ENCODE data around the gene NDUFA7.
"Not testable (repeated sequence)": the region's sequence is repeated elsewhere in the genome, so short reads cannot be mapped to it uniquely, and the experiment has no call there.

NDUFA7 gene

DNA sequence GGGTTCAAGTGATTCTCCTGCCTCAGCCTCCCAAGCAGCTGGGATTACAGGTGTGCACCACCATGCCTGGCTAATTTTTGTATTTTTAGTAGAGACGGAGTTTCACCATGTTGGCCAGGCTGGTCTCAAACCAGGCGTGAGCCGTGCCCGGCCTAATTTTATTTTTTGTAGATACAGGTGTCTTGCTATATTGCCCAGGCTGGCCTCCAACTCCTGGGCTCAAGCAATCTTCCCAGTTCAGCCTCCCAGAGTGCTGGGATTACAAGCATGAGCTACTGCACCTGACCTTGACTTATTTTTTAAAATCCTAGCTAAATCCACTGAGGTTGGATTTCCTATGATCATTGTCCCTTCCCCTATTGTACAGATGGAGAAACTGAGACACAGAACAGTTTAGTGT is 20.3 kb upstream of the NDUFA7 start:
- not testable (repeated sequence) for DNase-seq

- no peak for DNase-seq
These were observed 19.3 kb upstream of the NDUFA7 start for GRCh38 chr19:8340341-8341096.

DNA sequence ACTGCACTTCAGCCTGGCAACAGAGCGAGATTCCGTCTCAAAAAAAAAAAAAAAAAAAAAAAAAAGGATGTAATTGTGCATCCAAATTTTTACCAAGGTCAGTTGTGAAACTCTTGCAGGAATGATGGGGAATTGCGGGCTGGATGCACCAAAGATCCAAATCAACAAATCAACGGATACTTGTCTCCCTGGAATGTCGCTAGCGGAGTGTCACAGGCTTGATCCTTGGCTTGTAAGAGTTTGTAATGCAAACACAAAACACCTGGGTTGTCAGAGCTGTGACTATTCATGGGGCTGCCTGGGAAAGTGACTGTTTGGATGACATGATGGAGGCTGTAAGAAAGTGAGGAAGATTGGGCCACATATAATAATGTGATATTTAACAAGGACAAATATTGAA is 17.7 kb upstream of the NDUFA7 start:
- DNase-seq = no peak

DNA sequence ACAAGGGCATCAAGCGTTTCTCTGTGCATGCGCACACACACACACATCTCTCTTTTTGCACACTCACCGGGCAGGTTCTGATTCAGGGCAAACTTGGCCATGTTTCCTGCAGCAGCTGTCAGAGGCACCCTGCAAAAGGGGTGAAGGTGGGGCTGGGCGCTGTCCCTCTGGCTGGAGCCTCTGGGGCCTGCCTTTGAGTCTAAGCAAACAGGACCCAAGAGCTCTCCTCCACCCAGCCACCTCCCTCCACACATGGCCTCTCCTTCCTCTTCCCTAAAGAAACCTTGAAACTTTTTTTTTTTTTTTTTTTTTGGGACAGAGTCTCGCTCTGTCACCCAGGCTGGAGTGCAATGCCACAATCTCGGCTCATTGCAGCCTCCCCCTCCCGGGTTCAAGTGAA is 16.6 kb upstream of the NDUFA7 start:
- DNase-seq = no peak

DNA sequence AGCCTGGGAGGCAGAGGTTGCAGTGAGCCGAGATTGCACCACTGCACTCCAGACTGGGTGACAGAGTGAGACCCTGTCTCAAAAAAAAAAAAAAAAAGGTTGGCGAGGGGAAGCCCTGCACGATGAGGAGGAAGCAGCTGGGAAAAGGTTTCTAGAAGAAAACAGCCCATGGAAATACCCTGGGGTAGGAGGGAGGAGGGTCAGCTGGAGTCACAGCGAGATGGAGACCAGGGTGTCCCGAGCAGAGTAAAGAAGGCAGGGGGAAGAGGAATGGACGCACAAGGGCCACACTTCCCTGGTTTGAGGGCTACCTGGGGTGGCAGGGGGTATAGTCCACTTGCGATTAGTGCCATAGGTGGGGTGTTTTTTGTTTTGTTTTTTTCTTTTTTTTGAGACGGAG is 15.5 kb upstream of the NDUFA7 start:
- no peak for DNase-seq

DNA sequence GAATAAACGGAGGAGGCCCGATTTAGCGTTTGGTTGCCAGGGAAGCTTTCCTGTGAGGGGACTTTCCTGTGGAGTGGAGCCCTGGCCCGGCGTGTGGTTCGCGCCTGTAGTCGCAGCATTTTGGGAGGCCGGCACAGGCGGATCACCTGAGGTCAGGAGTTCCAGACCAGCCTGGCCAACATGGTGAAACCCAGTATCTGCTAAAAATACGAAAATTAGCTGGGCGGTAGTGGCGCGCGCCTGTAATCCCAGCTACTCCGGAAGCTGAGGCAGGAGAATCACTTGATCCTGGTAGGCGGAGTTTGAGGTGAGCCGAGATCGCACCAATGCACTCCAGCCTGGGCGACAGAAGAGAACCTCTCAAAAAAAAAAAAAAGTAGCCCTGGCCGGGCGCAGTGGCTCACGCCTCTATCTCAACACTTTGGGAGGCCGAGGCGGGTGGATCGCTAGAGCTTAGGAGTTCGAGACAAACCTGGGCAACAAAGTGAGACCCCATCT is 14.9 kb upstream of the NDUFA7 start:
- DNase-seq = no peak

GRCh38 chr19:8335343-8336071 is 14.3 kb upstream of the NDUFA7 start:
- DNase-seq = peak; percentile 53

DNA sequence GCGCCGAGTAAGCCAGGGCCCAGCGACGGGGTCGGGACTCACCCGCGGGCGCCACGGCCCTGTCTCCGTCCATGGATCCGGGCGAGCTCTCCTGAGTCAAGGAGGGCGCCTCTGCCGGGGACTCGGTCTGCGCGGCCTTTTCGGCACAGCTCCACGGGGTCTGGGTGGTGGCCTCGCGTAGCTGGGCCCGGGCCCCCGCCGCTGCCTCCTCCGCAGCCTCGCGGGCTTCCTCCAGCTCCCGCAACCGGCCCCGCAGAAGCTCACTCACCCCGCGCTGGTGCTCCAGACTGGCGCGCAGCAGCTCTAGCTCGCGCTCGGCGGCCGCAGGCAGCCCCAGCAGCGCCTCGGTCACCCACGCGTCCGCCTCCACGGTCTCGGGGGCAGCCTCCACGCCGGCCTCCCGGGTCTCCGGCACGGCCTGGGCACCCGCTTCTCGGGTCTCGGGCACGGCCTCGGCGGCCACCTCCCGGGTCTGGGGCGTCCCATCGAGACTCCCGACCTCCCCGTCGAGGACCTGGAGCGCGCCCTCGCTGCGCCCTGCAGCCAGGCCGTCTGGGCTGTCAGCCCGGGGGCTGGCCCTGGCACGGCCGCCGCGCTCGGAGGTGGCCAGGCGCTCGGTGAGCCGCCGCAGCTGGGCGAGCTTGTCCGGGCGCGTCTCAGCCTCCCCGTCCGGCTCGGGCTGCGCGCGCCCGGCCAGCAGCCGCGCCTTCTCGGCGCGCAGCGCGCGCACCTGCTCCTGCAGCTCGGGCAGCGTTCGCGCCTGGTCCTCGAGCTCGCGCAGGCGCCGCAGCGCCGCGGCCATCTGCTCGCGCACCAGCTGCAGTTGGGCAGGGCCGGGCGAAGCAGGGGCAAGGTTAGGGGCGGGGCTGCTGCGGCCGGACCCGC is 13.5 kb upstream of the NDUFA7 start:
- peak; percentile 96 for DNase-seq

DNA sequence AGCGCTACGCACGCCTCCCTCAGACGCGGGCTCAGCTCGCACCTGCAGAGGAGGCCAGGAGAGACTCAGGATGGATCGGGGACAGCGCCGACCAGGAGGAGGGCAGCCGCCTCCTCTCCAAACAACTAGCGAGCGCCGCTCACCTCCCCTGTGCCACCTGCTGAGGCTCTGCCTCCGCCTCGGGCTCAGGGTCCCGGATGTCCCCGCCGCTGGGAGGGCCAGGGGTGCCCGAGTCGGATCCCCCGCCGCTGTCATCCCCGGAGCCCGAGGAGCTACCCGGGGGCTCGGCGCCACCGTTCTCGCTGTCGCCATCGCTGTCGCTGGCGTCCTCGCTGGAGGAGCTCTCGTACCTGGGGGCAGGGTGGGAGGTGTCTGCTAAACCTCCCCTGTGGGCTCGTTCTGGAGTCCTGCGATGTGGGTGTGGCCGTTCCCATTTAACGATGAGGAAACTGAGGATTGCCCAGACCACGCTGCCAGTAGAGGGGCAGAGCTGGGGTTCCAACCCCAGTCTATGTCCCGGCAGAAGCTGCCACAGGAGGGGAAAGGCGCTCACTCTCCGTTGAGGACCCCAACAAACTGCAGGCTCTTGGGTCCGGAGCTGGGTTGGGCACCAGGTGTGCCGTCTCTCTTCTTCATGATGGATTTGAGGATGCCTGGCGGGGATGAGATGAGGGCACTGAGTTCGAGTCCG is 12.7 kb upstream of the NDUFA7 start:
- DNase-seq = no peak

DNA sequence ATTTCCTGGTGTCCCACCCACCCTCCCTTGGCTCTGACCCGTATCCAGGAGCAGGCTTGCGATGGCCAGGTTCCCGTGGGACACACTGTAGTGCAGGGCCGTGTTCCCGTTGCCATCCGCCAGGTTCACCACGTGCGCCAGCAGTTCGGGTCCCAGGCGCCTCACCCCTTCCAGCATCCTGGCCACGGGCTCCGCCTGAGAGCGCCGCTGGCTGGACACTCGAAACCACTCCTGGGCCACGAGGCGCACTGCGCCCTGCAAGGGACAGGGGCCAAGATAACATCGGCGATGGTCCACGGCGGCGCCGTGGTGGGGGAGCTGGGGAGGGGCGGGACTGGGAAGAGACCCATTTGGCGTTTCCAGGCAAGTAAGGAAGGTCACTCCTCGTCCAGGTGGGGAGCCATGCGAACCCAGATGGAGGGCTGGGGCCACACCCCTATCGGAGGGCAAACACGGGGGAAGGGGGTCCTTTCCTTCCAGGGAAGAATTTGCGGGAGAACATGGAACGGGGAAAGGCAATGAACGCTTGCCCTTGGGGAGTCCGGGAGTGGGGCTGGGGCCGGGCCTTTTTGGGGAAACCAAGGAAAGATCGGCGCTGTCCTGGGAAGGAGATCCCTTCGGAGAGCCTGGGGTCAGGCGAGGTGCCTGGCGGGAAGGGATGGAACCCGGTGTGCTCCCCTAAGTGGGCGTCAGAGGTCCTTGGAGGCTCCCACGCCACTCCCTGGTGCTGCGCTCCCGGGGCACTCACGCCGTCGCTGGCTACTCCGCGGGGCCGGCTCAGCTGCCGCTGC is 12.0 kb upstream of the NDUFA7 start:
- DNase-seq = no peak

DNA sequence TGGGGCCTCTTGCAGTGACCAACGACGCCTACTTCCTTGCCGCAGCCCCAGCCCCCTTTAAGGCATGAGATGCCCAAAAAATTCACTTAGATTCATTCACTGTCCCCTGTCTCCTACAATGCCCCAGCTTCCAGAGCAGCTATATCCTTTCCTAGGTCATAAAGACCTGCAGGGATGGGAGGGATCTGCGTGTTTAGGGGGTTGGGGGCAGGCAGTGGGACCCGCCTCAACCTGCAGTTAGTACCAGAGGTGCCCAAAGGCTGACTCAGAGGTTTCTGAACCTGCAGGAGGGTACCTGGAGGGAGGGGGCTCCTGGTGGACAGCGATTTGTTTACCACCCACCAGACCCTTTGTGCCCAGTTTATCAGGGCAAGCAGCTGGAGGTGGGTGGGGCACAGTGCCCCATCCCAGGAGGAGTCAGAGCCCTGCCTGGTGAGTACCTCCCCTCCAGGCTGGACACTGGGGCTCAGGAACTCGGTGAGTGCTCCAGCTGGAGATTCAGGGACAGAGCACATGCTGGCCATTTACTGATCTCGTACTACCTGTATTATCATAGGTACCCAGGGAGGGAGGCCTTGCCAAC is 10.2 kb upstream of the NDUFA7 start:
- no peak for DNase-seq

DNA sequence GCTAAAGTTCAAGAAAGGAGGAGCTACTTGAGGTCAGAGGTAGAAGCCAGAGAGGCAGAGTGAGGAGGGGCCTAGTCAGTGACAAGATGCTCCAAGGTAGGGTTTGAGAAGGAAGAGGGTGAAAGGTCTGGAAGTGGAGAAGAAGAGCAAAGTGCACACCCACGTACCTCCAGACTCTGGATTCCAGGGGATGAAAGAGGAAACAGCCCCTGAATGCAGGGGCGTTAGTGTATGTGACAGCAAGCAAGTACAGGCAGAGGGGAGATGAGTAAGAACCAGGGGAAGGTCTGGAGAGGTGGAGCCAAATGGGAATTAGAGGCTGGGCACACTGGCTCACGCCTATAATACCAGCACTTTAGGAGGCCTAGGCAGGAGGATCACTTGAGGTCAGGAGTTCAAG is 8.8 kb upstream of the NDUFA7 start:
- no peak for DNase-seq

DNA sequence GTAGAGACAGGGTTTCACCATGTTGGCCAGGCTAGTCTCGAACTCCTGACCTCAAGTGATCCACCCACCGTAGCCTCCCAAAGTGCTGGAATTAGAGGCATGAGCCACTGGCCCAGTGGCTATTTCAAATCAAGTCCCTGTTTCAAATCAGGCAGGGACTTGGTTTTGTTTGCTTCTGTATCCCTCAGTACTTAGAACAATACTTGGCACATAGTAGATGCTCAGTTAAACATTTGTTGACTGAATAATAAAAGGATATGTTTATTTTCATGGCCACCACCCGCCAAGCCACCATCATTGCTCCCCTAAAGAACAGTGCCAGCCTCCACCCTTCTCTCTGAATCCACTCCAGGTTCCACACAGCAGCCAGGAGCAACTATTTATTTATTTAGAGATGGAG is 4.3 kb upstream of the NDUFA7 start:
- DNase-seq = no peak

- no peak for DNase-seq
These were observed 3.2 kb upstream of the NDUFA7 start for GRCh38 chr19:8324186-8325050.

DNA sequence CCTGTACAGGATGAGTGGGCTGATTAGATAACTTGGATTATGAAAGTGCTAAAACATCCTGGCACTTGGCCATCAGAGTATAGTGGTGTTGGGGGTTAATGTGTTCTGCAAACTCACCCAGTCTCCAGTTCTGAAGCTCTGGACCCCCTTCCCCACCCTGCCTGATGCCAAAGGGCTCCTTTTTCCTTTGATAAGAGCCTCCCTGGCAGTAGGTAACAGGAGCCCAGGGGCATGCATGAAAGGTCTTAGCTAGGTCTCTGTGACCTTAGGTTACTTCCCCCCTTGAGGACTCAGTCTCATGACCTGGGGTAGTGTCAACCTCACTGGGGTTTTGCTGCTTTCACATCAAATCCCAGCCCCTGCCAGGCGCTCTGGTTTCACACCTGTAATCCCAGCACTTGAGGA is 2.6 kb upstream of the NDUFA7 start:
- no peak for DNase-seq

DNA sequence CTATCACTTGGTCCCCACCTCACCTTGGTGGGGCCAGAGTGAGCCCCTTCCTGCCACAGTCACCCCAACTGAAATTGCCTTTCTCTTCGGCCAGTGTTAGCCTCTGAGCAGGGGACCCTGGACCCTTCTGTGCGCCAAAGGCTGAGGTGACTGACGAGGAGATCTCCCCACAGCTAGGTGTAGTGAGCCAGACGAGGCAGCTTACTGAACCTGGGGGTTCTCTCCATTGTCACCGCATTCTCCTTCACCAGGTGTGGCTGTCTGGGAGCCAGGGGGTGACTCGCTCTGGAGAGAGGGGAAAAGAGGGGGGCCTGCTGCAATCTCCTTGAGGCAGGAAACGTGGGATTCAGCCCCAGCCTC is 1.4 kb upstream of the NDUFA7 start:
- no peak for DNase-seq

DNA sequence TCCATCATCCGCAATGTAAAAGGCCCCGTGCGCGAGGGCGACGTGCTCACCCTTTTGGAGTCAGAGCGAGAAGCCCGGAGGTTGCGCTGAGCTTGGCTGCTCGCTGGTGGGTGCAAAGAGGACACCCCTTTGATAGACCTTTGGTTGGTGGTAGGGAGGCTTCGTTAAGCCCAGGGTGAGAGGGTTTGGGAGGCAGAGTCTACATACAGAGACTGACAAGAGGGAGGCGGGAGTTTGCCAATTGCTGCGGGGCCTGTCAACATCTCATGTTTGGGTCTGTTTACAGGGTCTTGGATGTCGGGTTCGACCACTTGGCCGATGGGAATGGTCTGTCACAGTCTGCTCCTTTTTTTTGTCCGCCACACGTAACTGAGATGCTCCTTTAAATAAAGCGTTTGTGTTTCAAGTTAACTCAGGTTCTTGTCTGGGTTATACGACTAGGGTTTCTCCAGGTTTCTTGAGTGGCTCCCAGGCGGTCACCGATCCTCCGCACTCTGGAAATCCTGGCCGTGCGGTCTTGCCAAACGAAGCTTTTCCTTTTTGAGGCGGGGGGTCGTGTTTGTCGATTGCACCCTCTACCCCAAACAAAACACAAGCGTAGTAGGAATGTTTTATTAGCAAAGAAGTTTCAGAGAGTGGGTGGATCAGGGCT is 937 bp upstream of the NDUFA7 start:
- no peak for DNase-seq

DNA sequence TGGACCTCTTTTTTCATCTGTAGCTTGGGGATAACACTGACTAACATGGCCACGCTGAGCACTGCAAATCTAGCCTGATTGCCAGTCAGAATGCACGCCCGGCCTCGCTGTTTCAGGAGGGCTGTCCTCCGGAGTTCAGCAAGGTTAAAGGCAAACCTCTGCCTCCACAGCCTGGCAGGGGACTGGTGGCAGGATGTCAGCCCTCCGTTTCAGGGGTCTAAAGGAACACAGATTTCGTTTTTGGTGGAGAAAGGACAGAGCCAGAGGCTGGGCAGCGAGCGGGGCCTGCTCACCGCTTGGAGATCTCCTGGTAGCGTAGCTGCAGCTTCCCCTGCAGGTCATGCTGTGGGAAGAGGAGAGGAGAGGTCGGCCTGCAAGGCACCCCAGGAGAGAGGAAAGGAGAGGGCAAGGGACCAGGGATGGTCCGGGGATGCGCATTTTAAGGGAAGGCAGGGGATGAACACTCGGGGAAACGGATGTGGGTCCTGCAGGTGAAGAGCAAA is 560 bp downstream of the NDUFA7 start:
- no peak for DNase-seq

- no peak for DNase-seq
These were observed 1.2 kb downstream of the NDUFA7 start for GRCh38 chr19:8319807-8320520.

All from 8988T (cell line).